Measurements from ENCODE around the gene ADAM23. TPM values are rescaled to one million over a fixed set of nuclear protein-coding genes. Genes with fewer than 3 reads are reported as not detected.

The ADAM23 gene
- total RNA-seq, 1 experiment from 2014 or later = not detected

GRCh38 chr2:206569470-206569869, 126.1 kb downstream of the ADAM23 start:
- DNase-seq (ENCODE audit: low spot score) = no peak

GRCh38 chr2:206570199-206570598, 126.9 kb downstream of the ADAM23 start:
- no peak for DNase-seq (ENCODE audit: low spot score)

- no peak for DNase-seq (ENCODE audit: low spot score)
Measured at GRCh38 chr2:206572725-206573124, 129.4 kb downstream of the ADAM23 start.

- DNase-seq (ENCODE audit: low spot score) = no peak
Measured at GRCh38 chr2:206573793-206574192, 130.5 kb downstream of the ADAM23 start.

- no peak for DNase-seq (ENCODE audit: low spot score)
Measured at GRCh38 chr2:206584323-206585116, 141.2 kb downstream of the ADAM23 start.

- no peak for DNase-seq (ENCODE audit: low spot score)
Measured at GRCh38 chr2:206585335-206585734, 142.0 kb downstream of the ADAM23 start.

- no peak for DNase-seq (ENCODE audit: low spot score)
Measured at GRCh38 chr2:206586609-206587008, 143.3 kb downstream of the ADAM23 start.

GRCh38 chr2:206597717-206598218, 154.4 kb downstream of the ADAM23 start:
- no peak for DNase-seq (ENCODE audit: low spot score)

GRCh38 chr2:206603243-206603642, 159.9 kb downstream of the ADAM23 start:
- DNase-seq (ENCODE audit: low spot score) = no peak

- DNase-seq (ENCODE audit: low spot score) = no peak
Measured at GRCh38 chr2:206610451-206610850, 167.1 kb downstream of the ADAM23 start.

GRCh38 chr2:206611191-206611590, 167.9 kb downstream of the ADAM23 start:
- no peak for DNase-seq (ENCODE audit: low spot score)

GRCh38 chr2:206611736-206612135, 168.4 kb downstream of the ADAM23 start:
- no peak for DNase-seq (ENCODE audit: low spot score)

GRCh38 chr2:206614811-206615210, 171.5 kb downstream of the ADAM23 start:
- no peak for DNase-seq (ENCODE audit: low spot score)

- DNase-seq (ENCODE audit: low spot score) = no peak
Measured at GRCh38 chr2:206615417-206616089, 172.2 kb downstream of the ADAM23 start.

- DNase-seq (ENCODE audit: low spot score) = no peak
Measured at GRCh38 chr2:206616151-206616550, 172.8 kb downstream of the ADAM23 start.

- DNase-seq (ENCODE audit: low spot score) = no peak
Measured at GRCh38 chr2:206619011-206619410, 175.7 kb downstream of the ADAM23 start.

GRCh38 chr2:206626108-206626507, 182.8 kb downstream of the ADAM23 start:
- DNase-seq (ENCODE audit: low spot score) = no peak

GRCh38 chr2:206627632-206628031, 184.3 kb downstream of the ADAM23 start:
- DNase-seq (ENCODE audit: low spot score) = no peak

GRCh38 chr2:206631340-206631739, 188.0 kb downstream of the ADAM23 start:
- DNase-seq (ENCODE audit: low spot score) = no peak

GRCh38 chr2:206635015-206635414, 191.7 kb downstream of the ADAM23 start:
- no peak for DNase-seq (ENCODE audit: low spot score)

- DNase-seq (ENCODE audit: low spot score) = no peak
Measured at GRCh38 chr2:206639636-206640035, 196.3 kb downstream of the ADAM23 start.

GRCh38 chr2:206641226-206641625, 197.9 kb downstream of the ADAM23 start:
- DNase-seq (ENCODE audit: low spot score) = no peak

All from HT-29 (cell line).